ENCODE results near the gene GPC3. TPM values are rescaled to one million over a fixed set of nuclear protein-coding genes. Genes with fewer than 3 reads are reported as not detected.

GPC3 gene
- total RNA-seq, 1 donor, result not detected

DNA sequence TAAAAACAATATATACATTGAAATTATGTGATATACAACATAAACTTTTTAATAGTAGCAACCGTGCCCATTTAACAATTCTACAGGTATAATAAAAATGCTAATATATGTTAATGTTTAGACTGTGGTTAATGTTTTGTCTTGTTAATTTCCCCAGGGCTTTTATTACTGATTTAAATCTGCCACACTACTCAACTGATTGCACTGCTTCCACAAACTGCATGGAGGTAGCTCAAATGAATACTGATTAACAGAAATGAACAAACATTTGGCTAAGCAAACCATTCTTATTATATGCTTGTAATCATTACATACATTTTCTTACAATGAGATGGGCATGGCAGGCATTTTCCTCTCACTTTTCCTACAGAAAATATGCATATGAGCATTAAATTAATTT lies 275.9 kb downstream of the GPC3 start:
- TF ChIP-seq, protein P1, sequence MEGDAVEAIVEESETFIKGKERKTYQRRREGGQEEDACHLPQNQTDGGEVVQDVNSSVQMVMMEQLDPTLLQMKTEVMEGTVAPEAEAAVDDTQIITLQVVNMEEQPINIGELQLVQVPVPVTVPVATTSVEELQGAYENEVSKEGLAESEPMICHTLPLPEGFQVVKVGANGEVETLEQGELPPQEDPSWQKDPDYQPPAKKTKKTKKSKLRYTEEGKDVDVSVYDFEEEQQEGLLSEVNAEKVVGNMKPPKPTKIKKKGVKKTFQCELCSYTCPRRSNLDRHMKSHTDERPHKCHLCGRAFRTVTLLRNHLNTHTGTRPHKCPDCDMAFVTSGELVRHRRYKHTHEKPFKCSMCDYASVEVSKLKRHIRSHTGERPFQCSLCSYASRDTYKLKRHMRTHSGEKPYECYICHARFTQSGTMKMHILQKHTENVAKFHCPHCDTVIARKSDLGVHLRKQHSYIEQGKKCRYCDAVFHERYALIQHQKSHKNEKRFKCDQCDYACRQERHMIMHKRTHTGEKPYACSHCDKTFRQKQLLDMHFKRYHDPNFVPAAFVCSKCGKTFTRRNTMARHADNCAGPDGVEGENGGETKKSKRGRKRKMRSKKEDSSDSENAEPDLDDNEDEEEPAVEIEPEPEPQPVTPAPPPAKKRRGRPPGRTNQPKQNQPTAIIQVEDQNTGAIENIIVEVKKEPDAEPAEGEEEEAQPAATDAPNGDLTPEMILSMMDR (IDR thresholded peaks at IDR 0.05; ENCODE audit: extremely low read depth, low read depth, low read length), result no peak
- Histone ChIP-seq H3K27me3 (ENCODE audit: insufficient read depth, low read length) (peaks cover 2% of the 10 kb centered on the region), H3K36me3 (ENCODE audit: insufficient read depth, low read length) (no peaks in the 10 kb centered on the region), H3K4me2 (ENCODE audit: insufficient read depth, low read length) (no peak overlapping the region), H3K27ac (ENCODE audit: low read depth, low read length) (no peak overlapping the region), H3K79me2 (ENCODE audit: insufficient read depth, low read length) (no peaks in the 10 kb centered on the region), H3K4me1 (ENCODE audit: insufficient read depth, low read length) (no peaks in the 10 kb centered on the region), H3K9me3 (ENCODE audit: low read depth, low read length) (no peaks in the 10 kb centered on the region), H4K20me1 (ENCODE audit: insufficient read depth, low read length) (no peaks in the 10 kb centered on the region), H3K4me3 (ENCODE audit: insufficient read depth, low read length) (no peak overlapping the region), H2AFZ (ENCODE audit: low read length) (no peak overlapping the region)
- DNase-seq (ENCODE audit: insufficient read length, low spot score, missing footprints), result no peak

DNA sequence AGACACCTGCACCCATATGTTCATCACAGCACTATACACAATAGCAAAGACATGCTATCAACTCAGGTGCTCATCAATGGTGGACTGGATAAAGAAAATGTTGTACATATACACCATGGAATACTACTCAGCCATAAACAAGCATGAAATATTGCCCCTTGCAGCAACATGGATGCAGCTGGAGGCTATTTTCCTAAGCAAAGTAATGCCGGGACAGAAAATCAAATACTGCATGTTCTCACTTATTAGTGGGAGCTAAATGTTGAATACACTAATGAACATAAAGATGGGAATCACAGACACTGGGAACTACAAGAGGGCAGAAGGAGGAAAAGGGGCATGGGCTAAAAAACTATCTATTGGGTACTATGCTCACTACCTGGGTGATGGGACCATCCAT lies 278.5 kb downstream of the GPC3 start:
- no peaks in the 10 kb centered on the region for H4K20me1 ChIP-seq (ENCODE audit: insufficient read depth, low read length)
- H3K79me2 ChIP-seq (ENCODE audit: insufficient read depth, low read length), result no peaks in the 10 kb centered on the region
- no peak overlapping the region for H3K27ac ChIP-seq (ENCODE audit: low read depth, low read length)
- H3K9me3 ChIP-seq (ENCODE audit: low read depth, low read length), result no peaks in the 10 kb centered on the region
- H3K27me3 ChIP-seq (ENCODE audit: insufficient read depth, low read length), result peaks cover 2% of the 10 kb centered on the region
- H2AFZ ChIP-seq (ENCODE audit: low read length), result no peak overlapping the region
- H3K4me3 ChIP-seq (ENCODE audit: insufficient read depth, low read length), result no peak overlapping the region
- TF ChIP-seq, protein P1 (IDR thresholded peaks at IDR 0.05; ENCODE audit: extremely low read depth, low read depth, low read length), result no peak
- H3K36me3 ChIP-seq (ENCODE audit: insufficient read depth, low read length), result no peaks in the 10 kb centered on the region
- no peak overlapping the region for H3K4me2 ChIP-seq (ENCODE audit: insufficient read depth, low read length)
- DNase-seq (ENCODE audit: insufficient read length, low spot score, missing footprints), result no peak
- no peaks in the 10 kb centered on the region for H3K4me1 ChIP-seq (ENCODE audit: insufficient read depth, low read length)

DNA sequence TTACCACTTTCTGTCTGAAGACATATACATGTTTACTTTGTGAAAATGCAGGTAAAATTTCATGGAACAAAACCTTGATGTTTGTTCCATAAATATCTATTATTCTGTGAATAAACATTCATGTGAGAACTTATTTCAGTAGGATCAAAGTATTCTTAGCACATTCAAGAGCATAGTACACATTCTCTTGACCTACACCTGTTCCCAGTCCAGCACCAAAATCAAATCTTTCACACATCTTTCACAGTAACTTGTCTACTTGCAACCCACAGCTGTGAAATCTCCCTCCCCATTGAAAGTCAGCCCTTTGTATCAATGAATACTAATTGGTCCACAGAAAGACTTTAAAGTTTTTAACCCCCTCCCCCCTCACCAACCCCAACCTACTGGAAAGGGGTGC lies 283.2 kb downstream of the GPC3 start:
- H3K4me3 ChIP-seq (ENCODE audit: insufficient read depth, low read length), result no peak overlapping the region
- no peaks in the 10 kb centered on the region for H3K79me2 ChIP-seq (ENCODE audit: insufficient read depth, low read length)
- no peaks in the 10 kb centered on the region for H3K36me3 ChIP-seq (ENCODE audit: insufficient read depth, low read length)
- no peak overlapping the region for H2AFZ ChIP-seq (ENCODE audit: low read length)
- TF ChIP-seq, protein P1 (IDR thresholded peaks at IDR 0.05; ENCODE audit: extremely low read depth, low read depth, low read length), result no peak
- H3K4me2 ChIP-seq (ENCODE audit: insufficient read depth, low read length), result no peak overlapping the region
- no peak for DNase-seq (ENCODE audit: insufficient read length, low spot score, missing footprints)
- no peaks in the 10 kb centered on the region for H3K4me1 ChIP-seq (ENCODE audit: insufficient read depth, low read length)
- no peak overlapping the region for H3K27ac ChIP-seq (ENCODE audit: low read depth, low read length)
- no peaks in the 10 kb centered on the region for H4K20me1 ChIP-seq (ENCODE audit: insufficient read depth, low read length)
- H3K9me3 ChIP-seq (ENCODE audit: low read depth, low read length), result no peaks in the 10 kb centered on the region
- peaks cover 5% of the 10 kb centered on the region for H3K27me3 ChIP-seq (ENCODE audit: insufficient read depth, low read length)

DNA sequence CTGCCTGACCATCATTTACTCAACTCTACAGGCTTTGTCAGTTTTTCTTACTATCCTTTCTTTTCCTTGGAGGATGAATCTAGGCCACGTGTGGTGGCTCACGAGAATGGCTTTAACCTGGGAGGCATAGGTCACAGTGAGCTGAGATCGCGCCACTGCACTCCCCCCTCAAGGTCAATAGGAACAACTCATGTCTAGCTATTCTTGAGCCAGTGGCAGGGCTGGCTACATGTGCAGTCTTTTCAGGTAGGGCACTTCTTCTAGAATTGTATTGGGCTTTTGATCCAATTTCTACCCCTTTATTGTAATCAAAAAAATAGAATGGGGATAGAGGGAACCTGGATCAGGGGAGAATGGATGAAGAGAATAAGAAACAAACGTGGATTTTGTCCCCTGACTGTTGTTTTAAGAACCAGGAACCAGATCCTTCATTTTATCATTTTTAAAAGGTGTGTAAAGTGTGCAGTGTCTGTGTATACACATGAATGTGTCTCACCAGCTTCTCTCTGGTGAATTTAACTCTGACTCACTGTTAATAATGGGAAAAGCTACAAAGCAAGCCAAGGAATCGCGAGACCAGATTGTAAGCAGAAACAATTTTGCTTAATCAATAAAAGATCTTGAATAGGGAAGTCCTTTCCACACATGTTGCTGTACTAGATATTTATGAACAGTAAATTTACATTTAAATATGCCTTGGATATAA lies 286.2 kb downstream of the GPC3 start:
- Histone ChIP-seq H3K27ac (ENCODE audit: low read depth, low read length) (no peak overlapping the region), H3K4me1 (ENCODE audit: insufficient read depth, low read length) (no peaks in the 10 kb centered on the region), H3K36me3 (ENCODE audit: insufficient read depth, low read length) (no peaks in the 10 kb centered on the region), H4K20me1 (ENCODE audit: insufficient read depth, low read length) (no peaks in the 10 kb centered on the region), H3K27me3 (ENCODE audit: insufficient read depth, low read length) (peaks cover 5% of the 10 kb centered on the region), H3K4me3 (ENCODE audit: insufficient read depth, low read length) (no peak overlapping the region), H3K9me3 (ENCODE audit: low read depth, low read length) (no peaks in the 10 kb centered on the region), H2AFZ (ENCODE audit: low read length) (no peak overlapping the region), H3K79me2 (ENCODE audit: insufficient read depth, low read length) (no peaks in the 10 kb centered on the region), H3K4me2 (ENCODE audit: insufficient read depth, low read length) (no peak overlapping the region)
- DNase-seq (ENCODE audit: insufficient read length, low spot score, missing footprints), result no peak
- TF ChIP-seq, protein P1 (IDR thresholded peaks at IDR 0.05; ENCODE audit: extremely low read depth, low read depth, low read length), result no peak

Data from osteoblast (primary cell).